Endothelial cell (in vitro differentiated cells): ENCODE data around the gene KRT6C. TPM values are rescaled to one million over a fixed set of nuclear protein-coding genes. Genes with fewer than 3 reads are reported as not detected.

Source experiments
- DNase-seq: peaks from one replicate; pipeline ENCODE4 v3.0.0; 2021; ENCODE audit warnings: low spot score
- H3K27ac Mint-ChIP-seq: one replicate; pipeline ENCODE4 v1.8.0; 2021; ENCODE audit warnings: mixed read lengths, inconsistent platforms; ENCODE audit not compliant: unreplicated experiment
- H3K27me3 Mint-ChIP-seq: one replicate; pipeline ENCODE4 v1.8.0; 2021; ENCODE audit warnings: mild to moderate bottlenecking, moderate library complexity, mixed read lengths, inconsistent platforms; ENCODE audit not compliant: unreplicated experiment
- H3K36me3 Mint-ChIP-seq: one replicate; pipeline ENCODE4 v1.8.0; 2021; ENCODE audit warnings: mild to moderate bottlenecking, low read depth, mixed read lengths, inconsistent platforms; ENCODE audit not compliant: unreplicated experiment
- H3K4me1 Mint-ChIP-seq: one replicate; pipeline ENCODE4 v1.8.0; 2021; ENCODE audit warnings: mild to moderate bottlenecking, mixed read lengths, inconsistent platforms; ENCODE audit not compliant: unreplicated experiment
- H3K4me3 Mint-ChIP-seq: one replicate; pipeline ENCODE4 v1.8.0; 2021; ENCODE audit warnings: mild to moderate bottlenecking, mixed read lengths, inconsistent platforms; ENCODE audit not compliant: unreplicated experiment
- H3K9me3 Mint-ChIP-seq: one replicate; pipeline ENCODE4 v1.8.0; 2021; ENCODE audit warnings: mixed read lengths, inconsistent platforms; ENCODE audit not compliant: unreplicated experiment
- CTCF ChIP-seq: fragments of 200-600 bp; sonication (generic); IDR thresholded peaks from one replicate; pipeline ENCODE4 v1.5.0; 2021; ENCODE audit warnings: antibody characterized with exemption; ENCODE audit not compliant: unreplicated experiment
- total RNA-seq: library from RNA; stranded (reverse); fragmentation: NEBNext Ultra II Directional; extraction: Animal tissue kit (Norgen Biotek cat#: 25700); gene quantifications from one replicate; pipeline ENCODE4 v1.2.1, GENCODE V29; 2021; ENCODE audit not compliant: unreplicated experiment

Gene KRT6C
- total RNA-seq, 1 donor from 2014 or later, result not detected

GRCh38 chr12:52428121-52428520 lies 45.5 kb downstream of the KRT6C start:
- Mint-ChIP-seq H3K27me3 (peaks cover 3% of the 10 kb centered on the region), H3K36me3 (no peaks in the 10 kb centered on the region), H3K4me1 (peaks cover 8% of the 10 kb centered on the region), H3K9me3 (no peaks in the 10 kb centered on the region), H3K27ac (no peak overlapping the region), H3K4me3 (no peak overlapping the region)
- no peak for TF ChIP-seq CTCF
- no peak for DNase-seq

- H3K27me3 Mint-ChIP-seq, result peaks cover 1% of the 10 kb centered on the region
- TF ChIP-seq CTCF, result no peak
- no peaks in the 10 kb centered on the region for H3K36me3 Mint-ChIP-seq
- no peak overlapping the region for H3K4me3 Mint-ChIP-seq
- peaks cover 9% of the 10 kb centered on the region for H3K4me1 Mint-ChIP-seq
- H3K9me3 Mint-ChIP-seq, result no peaks in the 10 kb centered on the region
- H3K27ac Mint-ChIP-seq, result no peak overlapping the region
- no peak for DNase-seq
Measured at GRCh38 chr12:52427083-52427482, 46.5 kb downstream of the KRT6C start.

GRCh38 chr12:52426034-52426433 lies 47.6 kb downstream of the KRT6C start:
- no peak for TF ChIP-seq CTCF
- no peak for DNase-seq
- no peaks in the 10 kb centered on the region for H3K9me3 Mint-ChIP-seq
- peaks cover 1% of the 10 kb centered on the region for H3K27me3 Mint-ChIP-seq
- peaks cover 9% of the 10 kb centered on the region for H3K4me1 Mint-ChIP-seq
- no peak overlapping the region for H3K4me3 Mint-ChIP-seq
- H3K27ac Mint-ChIP-seq, result no peak overlapping the region
- H3K36me3 Mint-ChIP-seq, result no peaks in the 10 kb centered on the region

GRCh38 chr12:52425466-52425865 lies 48.1 kb downstream of the KRT6C start:
- no peak overlapping the region for H3K4me3 Mint-ChIP-seq
- H3K27ac Mint-ChIP-seq, result no peak overlapping the region
- no peak for DNase-seq
- TF ChIP-seq CTCF, result no peak
- no peaks in the 10 kb centered on the region for H3K36me3 Mint-ChIP-seq
- H3K4me1 Mint-ChIP-seq, result peaks cover 9% of the 10 kb centered on the region
- no peaks in the 10 kb centered on the region for H3K9me3 Mint-ChIP-seq
- peaks cover 1% of the 10 kb centered on the region for H3K27me3 Mint-ChIP-seq

- no peak overlapping the region for H3K27ac Mint-ChIP-seq
- no peak for TF ChIP-seq CTCF
- peaks cover 1% of the 10 kb centered on the region for H3K27me3 Mint-ChIP-seq
- peak; percentile 12 for DNase-seq
- no peaks in the 10 kb centered on the region for H3K9me3 Mint-ChIP-seq
- no peaks in the 10 kb centered on the region for H3K36me3 Mint-ChIP-seq
- peaks cover 9% of the 10 kb centered on the region for H3K4me1 Mint-ChIP-seq
- no peak overlapping the region for H3K4me3 Mint-ChIP-seq
Measured at GRCh38 chr12:52423661-52424500, 49.7 kb downstream of the KRT6C start.
